ENCODE results near the gene SETD2.
"Not testable (repeated sequence)": the region's sequence is repeated elsewhere in the genome, so short reads cannot be mapped to it uniquely, and the experiment has no call there.

The SETD2 gene

DNA sequence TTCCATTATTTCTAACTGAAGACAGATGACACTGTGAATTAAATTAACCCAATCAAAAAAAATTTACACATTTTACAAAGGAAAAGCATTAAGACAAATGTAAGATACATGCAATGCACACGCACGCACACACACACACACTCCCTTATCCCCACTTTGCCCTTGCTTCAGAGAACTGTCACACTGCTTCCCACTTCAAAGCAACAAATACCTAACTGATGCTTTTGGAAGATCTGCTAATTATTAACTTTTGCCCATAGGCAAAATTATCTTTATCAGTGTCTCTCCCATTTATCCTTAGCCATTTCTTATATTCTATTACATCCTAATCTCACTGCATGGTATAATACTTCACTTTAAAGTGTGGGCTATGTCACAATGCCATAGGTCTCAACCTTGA lies 60.3 kb downstream of the SETD2 start:
- DNase-seq (ENCODE audit: low read depth, low spot score), result no peak

DNA sequence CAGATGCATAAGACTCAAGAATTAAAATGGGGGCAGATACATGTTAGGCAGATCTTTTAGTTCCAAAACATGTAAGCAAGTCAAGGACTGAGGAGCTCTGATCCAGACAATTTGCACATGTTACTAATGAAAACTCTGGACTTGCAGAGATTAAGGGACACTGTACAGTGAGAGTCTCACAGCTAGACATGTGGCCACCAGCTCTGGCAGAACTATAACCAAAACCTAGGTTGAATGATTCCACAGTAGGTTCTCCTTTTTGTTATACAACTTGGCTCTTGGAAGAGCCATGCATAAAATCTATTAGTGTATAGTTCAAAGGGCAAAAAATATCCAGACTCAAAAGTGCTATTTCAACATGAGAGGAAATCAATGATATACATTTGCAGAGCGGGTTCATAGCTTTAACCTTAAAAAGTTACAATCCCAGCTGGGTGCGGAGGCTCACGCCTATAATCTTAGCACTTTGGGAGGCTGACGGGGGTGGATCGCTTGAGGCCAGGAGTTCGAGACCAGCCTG lies 61.8 kb downstream of the SETD2 start:
- no peak for DNase-seq (ENCODE audit: low read depth, low spot score)

- no peak for DNase-seq (ENCODE audit: low read depth, low spot score)
These were observed 65.0 kb downstream of the SETD2 start for GRCh38 chr3:47098910-47099309.

- DNase-seq (ENCODE audit: low read depth, low spot score), result peak; percentile 46
These were observed 66.0 kb downstream of the SETD2 start for GRCh38 chr3:47097864-47098263.

DNA sequence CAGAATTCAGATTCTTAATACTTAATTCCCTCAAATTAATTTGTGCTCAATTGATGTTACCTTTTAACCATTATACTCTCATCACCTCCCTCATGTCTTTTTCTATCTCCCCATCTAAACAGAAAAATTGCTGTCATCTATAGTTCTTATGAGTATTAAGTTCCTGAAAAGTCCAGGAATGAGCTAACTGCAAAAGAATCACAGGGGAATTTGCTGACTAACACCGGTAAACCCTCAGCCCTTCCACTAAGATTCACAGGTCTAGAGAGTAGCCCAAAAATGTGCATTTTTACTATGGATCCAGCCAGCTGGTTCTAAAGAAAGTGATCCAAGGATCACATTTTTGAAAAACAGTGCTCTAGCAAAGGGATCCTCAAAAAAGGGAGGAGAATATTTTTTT lies 67.0 kb downstream of the SETD2 start:
- peak; percentile 73 for DNase-seq (ENCODE audit: low read depth, low spot score)

- no peak for DNase-seq (ENCODE audit: low read depth, low spot score)
These were observed 71.8 kb downstream of the SETD2 start for GRCh38 chr3:47092090-47092489.

GRCh38 chr3:47089630-47090029 lies 74.3 kb downstream of the SETD2 start:
- no peak for DNase-seq (ENCODE audit: low read depth, low spot score)

DNA sequence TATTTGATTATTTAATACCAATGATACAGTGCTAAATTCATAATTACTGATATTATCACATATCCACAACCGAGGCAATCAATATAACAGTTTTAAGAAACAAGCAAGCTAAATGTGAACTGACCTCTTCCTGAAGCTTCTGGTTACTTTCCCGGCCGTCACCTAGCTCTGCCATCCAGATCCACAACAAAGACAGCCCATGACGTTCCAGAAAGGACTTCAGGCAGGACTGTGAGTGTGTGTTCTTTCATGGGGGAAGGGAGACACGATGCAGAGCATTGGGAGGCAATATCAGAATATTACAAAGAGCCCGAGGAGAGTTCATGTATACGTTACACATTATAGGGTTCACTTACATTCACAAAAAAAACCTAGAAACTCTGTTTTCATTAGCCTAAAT lies 77.8 kb downstream of the SETD2 start:
- no peak for DNase-seq (ENCODE audit: low read depth, low spot score)

DNA sequence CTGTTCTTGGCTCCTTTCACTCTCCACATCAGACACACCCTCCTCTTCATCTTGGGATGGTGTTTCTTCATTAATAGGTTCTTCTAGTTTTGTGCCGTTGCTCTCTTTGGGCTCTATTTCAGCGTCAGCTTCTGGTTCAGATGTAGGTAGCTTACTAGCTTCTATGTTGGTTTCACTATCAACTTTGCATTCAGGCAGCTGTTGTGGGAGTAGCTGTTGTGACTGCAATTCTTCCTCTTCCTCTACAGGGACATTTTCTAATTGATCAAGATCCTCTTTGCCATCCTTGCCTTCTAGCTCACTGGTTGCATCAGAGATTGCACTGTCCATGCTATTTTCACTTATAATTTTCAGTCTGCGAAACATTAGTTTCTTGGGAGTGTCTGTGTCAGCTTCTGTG lies 80.1 kb downstream of the SETD2 start:
- DNase-seq (ENCODE audit: low read depth, low spot score), result no peak

DNA sequence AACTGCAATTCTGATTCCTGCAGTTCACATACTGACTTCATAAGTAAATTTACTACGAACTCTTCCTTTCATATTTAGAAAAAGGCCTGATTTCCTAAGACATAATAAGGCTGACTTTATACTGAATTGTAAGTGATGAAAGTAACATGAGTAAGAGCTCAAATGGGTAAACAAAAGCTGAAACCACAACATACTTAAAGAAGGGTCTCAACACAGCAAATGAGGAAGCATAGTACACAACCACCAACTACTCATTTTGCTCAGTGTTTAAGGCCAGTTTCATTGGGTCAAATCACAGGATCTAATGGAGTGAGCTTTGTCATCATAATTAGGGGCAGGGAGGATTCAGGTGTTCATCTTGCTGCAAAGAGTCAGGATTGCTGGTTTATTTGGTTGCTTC lies 81.4 kb downstream of the SETD2 start:
- peak; percentile 47 for DNase-seq (ENCODE audit: low read depth, low spot score)

DNA sequence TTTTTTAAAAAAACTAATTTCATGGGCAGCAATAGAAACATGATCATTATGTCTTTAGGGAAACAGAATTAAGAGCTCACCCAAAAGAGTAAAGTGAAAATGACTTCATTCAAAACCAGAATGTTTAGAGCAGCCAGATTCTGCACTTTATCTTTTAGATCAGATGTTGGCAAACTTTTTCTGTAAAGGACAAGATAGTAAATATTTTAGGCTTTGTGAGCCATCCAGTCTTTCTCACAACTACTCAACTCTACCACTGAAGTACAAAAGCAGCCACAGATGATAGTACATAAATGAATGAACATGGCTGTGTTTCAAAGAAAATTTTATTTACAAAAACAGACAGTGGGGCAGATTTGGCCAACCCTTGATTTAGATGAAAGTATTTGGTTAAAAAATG lies 84.5 kb downstream of the SETD2 start:
- DNase-seq (ENCODE audit: low read depth, low spot score), result no peak

GRCh38 chr3:47073685-47074084 lies 90.2 kb downstream of the SETD2 start:
- no peak for DNase-seq (ENCODE audit: low read depth, low spot score)

GRCh38 chr3:47070770-47071169 lies 93.1 kb downstream of the SETD2 start:
- no peak for DNase-seq (ENCODE audit: low read depth, low spot score)

DNA sequence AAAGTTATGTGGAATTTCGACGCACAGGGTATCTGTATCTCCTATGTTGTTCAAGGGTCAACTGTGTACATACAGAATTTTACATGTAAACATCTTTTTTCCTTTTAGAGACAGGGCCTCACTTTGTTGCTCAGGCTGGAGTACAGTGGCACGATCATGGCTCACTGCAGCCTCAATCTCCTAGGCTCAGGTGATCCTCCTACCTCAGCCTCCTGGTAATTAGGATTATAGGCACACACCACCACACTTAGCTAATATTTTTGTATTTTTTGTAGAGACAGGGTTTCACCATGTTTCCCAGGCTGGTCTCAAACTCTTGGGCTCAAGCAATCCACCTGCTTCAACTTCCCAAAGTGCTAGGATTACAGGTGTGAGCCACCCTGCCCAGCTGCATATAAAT lies 97.7 kb downstream of the SETD2 start:
- not testable (repeated sequence) for DNase-seq (ENCODE audit: low read depth, low spot score)

DNA sequence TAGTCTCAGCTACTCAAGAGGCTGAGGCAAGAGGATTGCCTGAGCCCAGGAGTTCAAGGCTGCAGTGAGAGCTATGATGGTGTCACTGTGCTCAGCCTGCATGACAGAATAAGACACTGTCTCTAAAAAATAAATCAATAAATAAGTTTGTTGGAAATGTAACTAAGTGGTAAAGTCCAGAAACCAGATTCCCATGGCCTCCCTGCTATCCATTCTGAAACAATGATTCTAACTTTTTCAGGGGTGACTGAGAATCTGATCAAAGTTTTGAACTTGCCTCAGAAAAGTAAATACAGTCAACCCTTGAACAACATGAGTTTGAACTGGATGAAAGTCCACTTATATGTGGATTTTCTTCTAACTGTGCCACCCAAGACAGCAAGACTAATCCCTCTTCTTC lies 98.2 kb downstream of the SETD2 start:
- DNase-seq (ENCODE audit: low read depth, low spot score), result no peak

GRCh38 chr3:47065058-47065457 lies 98.9 kb downstream of the SETD2 start:
- no peak for DNase-seq (ENCODE audit: low read depth, low spot score)

DNA sequence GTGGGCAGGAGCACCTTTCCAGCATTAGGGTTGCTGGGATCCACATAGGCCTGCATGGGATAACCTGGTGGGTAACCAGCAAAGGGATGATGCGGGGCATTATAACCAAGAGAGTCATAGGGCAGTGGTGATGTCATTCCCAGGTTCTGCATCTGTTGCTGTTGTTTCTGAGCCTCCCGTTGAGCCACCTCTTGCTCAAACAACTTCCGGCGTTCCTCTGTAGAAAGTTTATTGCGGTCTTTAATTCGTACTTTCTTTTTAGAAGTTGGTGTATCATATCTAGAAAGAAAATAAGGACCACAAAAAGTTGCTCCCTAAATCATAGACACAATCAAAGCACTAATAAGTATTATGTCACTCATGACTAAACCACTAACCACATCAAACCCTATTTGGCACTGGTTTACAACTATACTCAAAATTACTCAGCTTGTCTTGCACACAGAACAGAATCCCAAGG lies 106.7 kb downstream of the SETD2 start:
- DNase-seq (ENCODE audit: low read depth, low spot score), result peak; percentile 74

- DNase-seq (ENCODE audit: low read depth, low spot score), result no peak
These were observed 107.2 kb downstream of the SETD2 start for GRCh38 chr3:47056705-47057104.

- DNase-seq (ENCODE audit: low read depth, low spot score), result no peak
These were observed 109.5 kb downstream of the SETD2 start for GRCh38 chr3:47054412-47054811.

DNA sequence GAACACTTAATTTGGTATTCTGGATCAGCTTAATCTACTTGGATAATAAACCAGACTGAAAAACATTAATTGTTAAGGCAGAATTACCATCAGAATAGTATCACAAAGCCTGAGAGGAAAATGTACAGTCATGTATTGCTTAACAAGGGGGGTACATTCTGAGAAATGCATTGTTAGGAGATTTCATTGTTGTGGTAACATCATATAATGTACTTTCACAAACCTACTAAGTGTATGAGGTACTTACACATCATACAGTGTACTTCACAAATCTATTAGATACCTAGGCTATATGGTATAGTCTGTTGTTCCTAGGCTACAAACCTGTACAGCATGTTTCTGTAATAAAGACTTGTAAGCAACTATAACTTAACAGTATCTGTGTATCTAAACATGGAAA lies 116.2 kb downstream of the SETD2 start:
- no peak for DNase-seq (ENCODE audit: low read depth, low spot score)

GRCh38 chr3:47047069-47047468 lies 116.8 kb downstream of the SETD2 start:
- DNase-seq (ENCODE audit: low read depth, low spot score), result no peak

DNA sequence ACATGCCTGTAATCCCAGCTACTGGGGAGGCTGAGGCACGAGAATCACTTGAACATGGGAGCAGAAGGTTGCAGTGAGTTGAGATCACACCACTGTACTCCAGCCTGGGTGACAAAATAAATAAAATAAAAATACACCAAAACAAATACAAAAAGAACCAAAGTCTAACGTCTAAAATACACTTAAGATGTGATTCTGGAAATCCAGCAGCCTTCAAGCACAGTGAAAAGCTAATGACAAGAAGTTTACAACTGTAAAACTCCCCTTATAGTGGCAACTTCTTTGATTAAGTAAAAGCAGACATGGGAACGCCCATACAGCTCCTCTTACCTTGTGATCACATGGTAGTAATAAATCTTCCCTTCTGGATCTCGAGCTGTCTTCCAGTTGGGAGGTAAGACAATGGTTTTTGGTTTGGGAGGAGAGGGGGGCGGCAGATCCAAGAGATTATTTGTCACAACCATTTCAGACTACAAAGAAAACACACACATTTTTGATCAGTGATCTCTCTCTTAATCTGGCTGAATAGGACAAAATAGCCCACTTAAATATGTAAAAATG lies 121.6 kb downstream of the SETD2 start:
- no peak for DNase-seq (ENCODE audit: low read depth, low spot score)

GRCh38 chr3:47041114-47041513 lies 122.8 kb downstream of the SETD2 start:
- no peak for DNase-seq (ENCODE audit: low read depth, low spot score)

DNA sequence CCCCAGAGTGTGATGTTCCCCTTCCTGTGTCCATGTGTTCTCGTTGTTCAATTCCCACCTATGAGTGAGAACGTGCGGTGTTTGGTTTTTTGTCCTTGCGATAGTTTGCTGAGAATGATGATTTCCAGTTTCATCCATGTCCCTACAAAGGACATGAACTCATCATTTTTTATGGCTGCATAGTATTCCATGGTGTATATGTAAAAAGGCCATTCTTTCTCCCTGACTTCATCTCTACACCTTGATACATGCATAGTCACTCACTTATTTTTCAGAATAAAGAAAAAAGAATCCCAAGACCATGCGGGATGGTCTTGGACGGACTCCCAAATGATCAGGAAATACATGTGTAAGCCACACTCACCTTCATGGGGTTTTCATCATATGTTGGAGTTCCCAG lies 126.6 kb downstream of the SETD2 start:
- DNase-seq (ENCODE audit: low read depth, low spot score), result not testable (repeated sequence)

All from astrocyte of the hippocampus (primary cell).